GM19043 (cell line): ENCODE results near the gene NRGN.

Source experiments
- ATAC-seq: cut with Tn5 transposase; IDR thresholded peaks from one replicate; pipeline ENCODE4 v1.9.1; 2021; ENCODE audit warnings: low read depth; ENCODE audit not compliant: unreplicated experiment

Gene NRGN

GRCh38 chr11:124778281-124778680 lies 38.5 kb downstream of the NRGN start:
- ATAC-seq, result no peak

- no peak for ATAC-seq
Measured at GRCh38 chr11:124779568-124779967, 39.8 kb downstream of the NRGN start.

DNA sequence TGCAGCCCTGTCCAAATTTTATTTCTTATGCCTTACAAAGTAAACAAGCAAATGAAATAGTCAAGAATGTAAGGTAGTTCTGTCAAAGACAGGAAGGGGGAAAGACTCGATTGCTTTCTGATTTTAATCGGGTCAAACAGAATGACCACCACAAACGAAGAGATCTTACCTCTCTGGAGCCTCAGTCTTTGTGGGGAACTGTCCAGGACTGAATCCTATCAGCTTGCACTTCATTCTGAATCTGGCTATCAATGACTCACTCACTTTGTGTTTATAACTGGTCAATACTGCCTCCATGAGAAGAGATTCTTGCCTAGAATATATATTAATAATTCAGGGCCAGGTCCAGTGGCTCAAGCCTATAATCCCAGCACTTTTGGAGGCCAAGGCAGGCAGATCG lies 43.3 kb downstream of the NRGN start:
- no peak for ATAC-seq

GRCh38 chr11:124784051-124784450 lies 44.3 kb downstream of the NRGN start:
- ATAC-seq, result no peak

- no peak for ATAC-seq
Measured at GRCh38 chr11:124788521-124788920, 48.8 kb downstream of the NRGN start.

- ATAC-seq, result peak; percentile 68
Measured at GRCh38 chr11:124791626-124792341, 52.0 kb downstream of the NRGN start.

DNA sequence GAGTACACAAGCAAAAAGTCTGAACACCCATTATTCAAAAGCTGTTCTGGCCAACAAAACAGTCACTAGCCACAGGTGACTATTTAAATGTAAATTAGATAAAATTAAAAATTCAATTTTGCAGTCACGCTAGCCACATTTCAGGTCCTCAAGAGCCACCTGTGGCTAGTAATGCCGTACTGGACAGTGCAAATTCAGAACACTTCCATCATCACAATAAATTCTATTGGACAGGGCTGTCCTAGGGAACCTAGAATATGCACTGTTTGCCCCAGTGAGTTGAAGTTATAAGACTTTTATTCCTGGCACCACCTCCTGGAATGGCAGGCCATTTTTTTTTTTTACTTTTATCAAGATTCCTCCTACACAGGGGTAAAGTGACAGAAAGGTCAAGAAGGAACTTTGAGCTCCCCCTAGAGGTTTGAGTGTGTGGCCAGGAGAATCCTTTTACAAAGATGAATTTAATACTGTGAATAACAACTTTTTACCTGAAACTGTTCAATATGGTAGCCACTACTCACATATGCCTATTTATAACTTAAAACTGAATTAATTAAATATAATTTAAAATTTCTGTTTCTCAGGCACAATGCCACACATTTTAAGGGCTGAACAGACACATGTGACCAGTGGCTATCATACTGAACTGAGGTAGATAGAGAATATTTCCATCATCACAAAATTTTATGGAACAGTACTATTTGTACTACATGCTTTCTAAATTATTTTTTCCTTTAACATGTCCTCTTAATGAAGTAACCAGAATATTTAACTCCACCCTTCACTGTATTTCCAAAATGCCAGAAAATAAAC lies 53.9 kb downstream of the NRGN start:
- ATAC-seq, result peak; percentile 47

GRCh38 chr11:124796312-124796711 lies 56.6 kb downstream of the NRGN start:
- ATAC-seq, result no peak
